Endothelial cell of umbilical vein (primary cell): ENCODE results near the gene WBP2. TPM values are rescaled to one million over a fixed set of nuclear protein-coding genes. Genes with fewer than 3 reads are reported as not detected.

Experiments
- BruUV-seq: library from RNA; stranded (reverse); fragments of 400-500 nt; replicated peaks from 2 replicates; lab custom pipeline; 2021; lab: Mats Ljungman, UMichigan
- CTCF ChIA-PET: fragments of 300-600, 350-600 bp; sonication (Branson Sonifier 250); formaldehyde crosslinking; loops from one replicate; lab custom pipeline; 2021; ENCODE audit warnings: antibody characterized with exemption, inconsistent platforms; lab: Charles Lee
- POLR2A ChIA-PET: fragments of 300-600, 350-600 bp; sonication (Branson Sonifier 250); formaldehyde crosslinking; loops from one replicate; lab custom pipeline; 2021; ENCODE audit warnings: antibody characterized with exemption, inconsistent platforms; lab: Charles Lee
- DNase-seq: peaks from one replicate; pipeline ENCODE4 v3.0.0-alpha.2; 2011; ENCODE audit warnings: low read depth, low spot score
- FAIRE-seq: peaks from 2 replicates; lab custom pipeline; 2011; peaks lifted over from hg19 to GRCh38; lab: Jason Lieb, UNC
- H2AFZ ChIP-seq: 2 replicates; pipeline ENCODE4 v1.6.0; 2012; ENCODE audit warnings: low read depth, low read length, control low read depth, inconsistent platforms
- H3K27ac ChIP-seq: 2 replicates; pipeline ENCODE4 v1.5.1; 2011; ENCODE audit warnings: low read depth, mild to moderate bottlenecking, control low read depth, low read length, moderate library complexity; ENCODE audit not compliant: insufficient read depth
- H3K27me3 ChIP-seq, 2 experiments: 2 replicates each; pipeline versions ENCODE4 v1.6.0 to v1.6.1; 2011; ENCODE audit warnings: low read length in 2 of 2, mixed read lengths in 1 of 2; ENCODE audit not compliant: control insufficient read depth in 2 of 2, insufficient read depth in 2 of 2
- H3K36me3 ChIP-seq, 2 experiments: 2 replicates in 1 of 2; 3 replicates in 1 of 2; pipeline ENCODE4 v1.5.1; 2011; ENCODE audit warnings: low read length in 2 of 2, mild to moderate bottlenecking in 1 of 2, moderate library complexity in 1 of 2; ENCODE audit not compliant: control insufficient read depth in 2 of 2, insufficient read depth in 2 of 2; ENCODE audit errors: extremely low read depth in 1 of 2
- H3K4me1 ChIP-seq: 3 replicates; pipeline ENCODE4 v1.5.1; 2011; ENCODE audit warnings: mild to moderate bottlenecking, low read length; ENCODE audit not compliant: control insufficient read depth, insufficient read depth; ENCODE audit errors: extremely low read depth
- H3K4me2 ChIP-seq: 2 replicates; pipeline ENCODE4 v1.6.1; 2011; ENCODE audit warnings: low read length, control low read depth, mixed read lengths; ENCODE audit not compliant: insufficient read depth
- H3K4me3 ChIP-seq, 3 experiments: fragments of 200-600 bp in 1 of 3; sonication (generic), shearing (Covaris generic) in 1 of 3; replicated peaks in 1 of 3; 2 replicates each; pipeline ENCODE4 v1.5.1; 2011 to 2016; ENCODE audit warnings: control low read depth in 3 of 3, low read length in 3 of 3, mild to moderate bottlenecking in 2 of 3, inconsistent platforms in 1 of 3, low read depth in 1 of 3, moderate library complexity in 1 of 3; ENCODE audit not compliant: insufficient read depth in 1 of 3
- H3K79me2 ChIP-seq: 2 replicates; pipeline ENCODE4 v1.6.0; 2012; ENCODE audit warnings: low read length, inconsistent platforms; ENCODE audit not compliant: control insufficient read depth, insufficient read depth
- H3K9ac ChIP-seq: replicated peaks from 2 replicates; pipeline ENCODE3; 2011; ENCODE audit warnings: low read length, control low read depth; ENCODE audit not compliant: insufficient read depth; ENCODE audit errors: extremely low read depth
- H3K9me1 ChIP-seq: replicated peaks from 3 replicates; pipeline ENCODE4 v1.6.0; 2011; ENCODE audit warnings: mild to moderate bottlenecking, low read length; ENCODE audit not compliant: control insufficient read depth, insufficient read depth; ENCODE audit errors: extremely low read depth
- H3K9me3 ChIP-seq: replicated peaks from 2 replicates; pipeline ENCODE4 v1.5.1; 2012; ENCODE audit warnings: low read length, inconsistent platforms; ENCODE audit not compliant: control insufficient read depth, insufficient read depth
- H4K20me1 ChIP-seq: replicated peaks from 2 replicates; pipeline ENCODE3; 2011; ENCODE audit warnings: mild to moderate bottlenecking, low read length; ENCODE audit not compliant: control insufficient read depth, insufficient read depth; ENCODE audit errors: extremely low read depth
- CTCF ChIP-seq, 2 donors: IDR thresholded peaks; 1 replicate in 1 of 2; 2 replicates in 1 of 2; pipeline ENCODE4 v1.5.1; 2011; ENCODE audit warnings: low read length in 2 of 2, mild to moderate bottlenecking in 2 of 2, moderate library complexity in 2 of 2, control low read depth in 1 of 2, inconsistent platforms in 1 of 2, low read depth in 1 of 2; ENCODE audit not compliant: insufficient read depth in 1 of 2; ENCODE audit errors: extremely low read depth in 1 of 2
- EZH2 ChIP-seq: IDR thresholded peaks from 2 replicates; pipeline ENCODE4 v1.6.1; 2012; ENCODE audit warnings: borderline replicate concordance, low read depth, mild to moderate bottlenecking, moderate library complexity, low read length, inconsistent platforms; ENCODE audit not compliant: severe bottlenecking
- FOS ChIP-seq: IDR thresholded peaks from 2 replicates; pipeline ENCODE4 v1.6.1; 2011; ENCODE audit warnings: mild to moderate bottlenecking, low read length, moderate library complexity, borderline replicate concordance; ENCODE audit not compliant: insufficient read depth
- GATA2 ChIP-seq: IDR thresholded peaks from 2 replicates; pipeline ENCODE4 v1.7.0; 2011; ENCODE audit warnings: low read depth, mild to moderate bottlenecking, moderate library complexity, mixed read lengths, low read length; ENCODE audit not compliant: insufficient read length, insufficient read depth
- JUN ChIP-seq: IDR thresholded peaks from 2 replicates; pipeline ENCODE4 v1.6.1; 2011; ENCODE audit warnings: borderline replicate concordance, low read depth; ENCODE audit not compliant: insufficient read length, insufficient read depth
- MYC ChIP-seq: IDR thresholded peaks from one replicate; pipeline ENCODE4 v1.6.1; 2011; ENCODE audit warnings: mild to moderate bottlenecking, low read depth, low read length
- POLR2A ChIP-seq: IDR thresholded peaks from 2 replicates; pipeline ENCODE4 v1.6.1; 2012; ENCODE audit warnings: low read depth, mild to moderate bottlenecking, control low read depth, low read length
- POLR2AphosphoS5 ChIP-seq: IDR thresholded peaks from 2 replicates; pipeline ENCODE4 v1.6.1; 2012; ENCODE audit warnings: low read depth, mild to moderate bottlenecking, control low read depth, low read length, moderate library complexity; ENCODE audit not compliant: insufficient read depth
- dilution Hi-C: fragments of 300-500 bp; cut with MboI; formaldehyde crosslinking; loops from one replicate; pipeline ENCODE4 v1.15.0; 2019; ENCODE audit warnings: low sequenced_read_pairs; ENCODE audit not compliant: extremely low pct_ligation_motif_present
- intact Hi-C: fragments of 100-400 bp; cut with micrococcal nuclease; formaldehyde crosslinking; loops from one replicate; pipeline ENCODE4 v1.10.0; 2022
- polyA plus RNA-seq, 4 experiments: library from polyadenylated mRNA; depleted of rRNA in 3 of 4; stranded (reverse) in 3 of 4; unstranded in 1 of 4; fragments of >200 nt; gene quantifications; 2 replicates each; pipeline versions ENCODE4 v1.2.1 to v1.2.3, GENCODE V29; 2011 to 2012; ENCODE audit warnings: missing spikeins in 1 of 4
- total RNA-seq: library from RNA; stranded (reverse); gene quantifications from 2 replicates; pipeline ENCODE4 v1.2.3, GENCODE V29; 2021
- TF ChIP-seq, protein P1 (sequence below): IDR thresholded peaks from 2 replicates; pipeline ENCODE4 v1.6.1; 2011; ENCODE audit not compliant: insufficient read depth, insufficient read length

WBP2 gene
- total and polyA plus RNA-seq, 2 donors (not counting 3 experiments of a cell fraction or from before 2014, with no cell fraction given): 81.5 to 126 TPM

- POLR2A ChIA-PET: interaction anchor here (0.6 kb wide), 1 partner anchor 19 kb away, joined by 3 read pairs; no protein-coding TSS in a partner anchor
- Histone ChIP-seq H3K9me1 (no peaks in the 10 kb centered on the region), H3K4me3 (no peak overlapping the region), H3K4me1 (peaks cover under 1% of the 10 kb centered on the region), H3K9ac (no peak overlapping the region), H3K4me2 (no peak overlapping the region), H3K27ac (no peak overlapping the region), H3K79me2 (no peaks in the 10 kb centered on the region), H2AFZ (no peak overlapping the region), H3K36me3 (peaks cover 0 to 49% of the 10 kb centered on the region in 2 experiments), H3K27me3 (no peaks in the 10 kb centered on the region), H3K9me3 (no peaks in the 10 kb centered on the region), H4K20me1 (no peaks in the 10 kb centered on the region)
- dilution Hi-C loops: no loop called here
- TF ChIP-seq POLR2AphosphoS5 (no peak), FOS (no peak), CTCF (IDR thresholded peaks at IDR 0.05; ENCODE audit: extremely low read depth in 1 of 2, insufficient read depth in 1 of 2, low read depth in 1 of 2, low read length in 2 of 2) (no peak), POLR2A (no peak), EZH2 (no peak), MYC (no peak), JUN (no peak), GATA2 (no peak)
- TF ChIP-seq, protein P1, sequence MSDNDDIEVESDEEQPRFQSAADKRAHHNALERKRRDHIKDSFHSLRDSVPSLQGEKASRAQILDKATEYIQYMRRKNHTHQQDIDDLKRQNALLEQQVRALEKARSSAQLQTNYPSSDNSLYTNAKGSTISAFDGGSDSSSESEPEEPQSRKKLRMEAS: no peak
- intact Hi-C loops: no loop called here
- CTCF ChIA-PET: interaction anchor here (1.1 kb wide), 1 partner anchor 10 kb away, joined by 3 read pairs; no protein-coding TSS in a partner anchor
- no TSS peak for BruUV-seq
- no peak for DNase-seq
- no peak for FAIRE-seq
These were observed 34.7 kb downstream of the WBP2 start for GRCh38 chr17:75820094-75821080.
